ENCODE measurements around the gene GAB2. TPM values are rescaled to one million over a fixed set of nuclear protein-coding genes. Genes with fewer than 3 reads are reported as not detected.
A peak's percentile ranks its signal among the peaks of the same experiment; 100 is the strongest.

Gene GAB2
- total and polyA plus RNA-seq, 2 of the 4 experiments (the other 2 are of a cell fraction) = 3.3 to 5.9 TPM

GRCh38 chr11:78221396-78222315, 196.0 kb downstream of the GAB2 start:
- Histone ChIP-seq H3K56ac (ENCODE audit: extremely low read depth, insufficient read depth, low read length) (no peak overlapping the region), H3K27ac (ENCODE audit: insufficient read depth, low read length) (no peak overlapping the region)
- TF ChIP-seq RFX5 (IDR thresholded peaks at IDR 0.05; ENCODE audit: low read depth, low read length) = no peak
- no peak for TF ChIP-seq SMC3 (IDR thresholded peaks at IDR 0.05; ENCODE audit: low read depth, low read length)
- TF ChIP-seq FOS (IDR thresholded peaks at IDR 0.05; ENCODE audit: low read depth, low read length) = no peak
- no peak for TF ChIP-seq MAFK (IDR thresholded peaks at IDR 0.05; ENCODE audit: low read depth, low read length)
- TF ChIP-seq POLR2A (IDR thresholded peaks at IDR 0.05; ENCODE audit: low read depth, low read length) = no peak
- TF ChIP-seq NFE2L2 (IDR thresholded peaks at IDR 0.05; ENCODE audit: low read depth, low read length) = no peak
- TF ChIP-seq CEBPB (IDR thresholded peaks at IDR 0.05; ENCODE audit: low read depth, low read length) = no peak
- no peak for TF ChIP-seq RCOR1 (IDR thresholded peaks at IDR 0.05; ENCODE audit: insufficient replicate concordance, low read length)
- TF ChIP-seq USF2 (IDR thresholded peaks at IDR 0.05; ENCODE audit: low read depth, low read length) = no peak
- no peak for TF ChIP-seq MAZ (IDR thresholded peaks at IDR 0.05; ENCODE audit: borderline replicate concordance, low read depth, low read length)
- no peak for TF ChIP-seq RAD21 (IDR thresholded peaks at IDR 0.05; ENCODE audit: low read length)
- TF ChIP-seq ELK1 (IDR thresholded peaks at IDR 0.05; ENCODE audit: borderline replicate concordance, low read depth, low read length) = no peak
- no peak for TF ChIP-seq CTCF (conservative IDR thresholded peaks at IDR 0.05; ENCODE audit: low read depth, low read length)
- TF ChIP-seq MXI1 (IDR thresholded peaks at IDR 0.05; ENCODE audit: borderline replicate concordance, low read depth, low read length) = no peak

More at GRCh38 chr11:78221396-78222315, 196.0 kb downstream of the GAB2 start:
- H4K20me1 ChIP-seq (ENCODE audit: insufficient read depth, low read length) = peaks cover 3% of the 10 kb centered on the region; the same call in 1 of the 2 replicates
- H3K4me1 ChIP-seq (ENCODE audit: control insufficient read depth, insufficient read depth, low read length) = peaks cover under 1% of the 10 kb centered on the region; the same call in 1 of the 2 replicates
- no peak overlapping the region for H3K4me3 ChIP-seq (ENCODE audit: insufficient read depth, low read depth, low read length)
- DNase-seq = no peak
- no peak overlapping the region for H2BK20ac ChIP-seq (ENCODE audit: low read depth, low read length)
- H3K14ac ChIP-seq (replicated peaks; ENCODE audit: low read depth, low read length) = no peak overlapping the region
- no peak overlapping the region for H3K4ac ChIP-seq (ENCODE audit: low read depth, low read length)
- ATAC-seq (ENCODE audit: low read depth) = no peak
- no peak overlapping the region for H3K9ac ChIP-seq (ENCODE audit: low read depth, low read length)
- 100% methylated on average over 2 of the region's 13 CpGs; no CpG with 5 or more reads in 1 of the 2 experiments for WGBS, 2 experiments (ENCODE audit: extremely low coverage in 2 of 2, insufficient read length in 1 of 2)
- no peak overlapping the region for H4K5ac ChIP-seq (ENCODE audit: low read depth, low read length)
- in situ Hi-C loops (cut with MboI; ENCODE audit: low sequenced_read_pairs) (loop anchor here (10.0 kb wide), 1 partner anchor 343 kb away; no protein-coding TSS in a partner anchor), dilution Hi-C loops (cut with HindIII; ENCODE audit: low sequenced_read_pairs, unreplicated experiment) (no loop called here), intact Hi-C loops (cut with micrococcal nuclease) (no loop called here)
- H2AK5ac ChIP-seq (ENCODE audit: low read depth, low read length) = no peak overlapping the region
- no peak overlapping the region for H4K8ac ChIP-seq (ENCODE audit: low read depth in 2 of 2, low read length in 2 of 2)
- H4K91ac ChIP-seq (ENCODE audit: insufficient read depth, low read depth, low read length) = no peak overlapping the region
- no TSS peak for BruUV-seq (replicated peaks)
- H3K79me1 ChIP-seq (ENCODE audit: low read depth in 1 of 2, low read length in 2 of 2) = peaks cover 0 to 9% of the 10 kb centered on the region in 2 experiments; a peak in 1 of 4 replicates
- H3K9me1 ChIP-seq (ENCODE audit: insufficient read depth, low read length) = peaks cover 22% of the 10 kb centered on the region; the same call in 1 of the 2 replicates
- no peak overlapping the region; the same call in 1 of the 2 replicates for H3K23ac ChIP-seq (ENCODE audit: low read depth, low read length)
- H3K18ac ChIP-seq (ENCODE audit: low read depth, low read length) = no peak overlapping the region
- H3K27me3 ChIP-seq (ENCODE audit: control insufficient read depth, insufficient read depth, low read length) = no peaks in the 10 kb centered on the region
- POLR2A ChIA-PET (ENCODE audit: unreplicated experiment) = no interaction called here
- H2AFZ ChIP-seq (replicated peaks; ENCODE audit: low read length, poor library complexity) = no peak overlapping the region
- no peaks in the 10 kb centered on the region for H3K9me3 ChIP-seq (ENCODE audit: control insufficient read depth, insufficient read depth, low read length)
- peak overlapping the region; percentile 70 for H2AK9ac ChIP-seq (replicated peaks; ENCODE audit: low read depth, low read length, poor library complexity)
- H2BK5ac ChIP-seq (ENCODE audit: low read depth, low read length, poor library complexity, severe bottlenecking) = no peak overlapping the region
- CTCF ChIA-PET = no interaction called here
- no peak overlapping the region for H2BK120ac ChIP-seq (ENCODE audit: low read depth, low read length)
- H3K4me2 ChIP-seq (ENCODE audit: low read depth, low read length) = no peak overlapping the region
- peaks cover 66% of the 10 kb centered on the region for H3K36me3 ChIP-seq (ENCODE audit: control insufficient read depth, insufficient read depth, low read length)
- no peak overlapping the region for H2BK15ac ChIP-seq (ENCODE audit: low read depth, low read length)

Measured in IMR-90 (cell line).